Pancreas (tissue), 10 donors: Measurements from ENCODE around the gene IFI35. TPM values are rescaled to one million over a fixed set of nuclear protein-coding genes. Genes with fewer than 3 reads are reported as not detected.
A peak's percentile ranks its signal among the peaks of the same experiment; 100 is the strongest.

Experiments used
- ATAC-seq, 4 donors: fragments of 200-7000 bp; cut with Tn5 transposase; one replicate each; pipeline versions ENCODE4 v1.8.0 to v1.9.1; 2020; ENCODE audit warnings: mild to moderate bottlenecking in 4 of 4, moderate library complexity in 4 of 4
- DNase-seq, 6 donors: peaks; one replicate each; pipeline ENCODE4 v3.0.0-alpha.2; 2020
- FAIRE-seq: peaks from 2 replicates; lab custom pipeline; 2012; peaks lifted over from hg19 to GRCh38; lab: Jason Lieb, UNC
- H3K27ac ChIP-seq, 4 donors: fragments of 200-600 bp; sonication (generic); 1 replicate in 3 of 4; 2 replicates in 1 of 4; pipeline versions ENCODE4 v1.5.0 to v1.8.0; 2020
- H3K27me3 ChIP-seq, 4 donors: fragments of 200-600 bp; one replicate each; pipeline ENCODE4 v1.8.0; 2021
- H3K36me3 ChIP-seq, 3 donors: fragments of 200-600 bp; sonication (generic) in 1 of 3; one replicate each; pipeline versions ENCODE4 v1.5.0 to v1.8.0; 2020 to 2021
- H3K4me1 ChIP-seq, 3 donors: fragments of 200-600 bp; one replicate each; pipeline ENCODE4 v1.8.0; 2021
- H3K4me3 ChIP-seq, 4 donors: fragments of 200-600 bp; sonication (generic) in 2 of 4; one replicate each; pipeline versions ENCODE4 v1.5.0 to v1.8.0; 2020 to 2021
- H3K9me3 ChIP-seq, 4 donors: fragments of 200-600 bp; one replicate each; pipeline ENCODE4 v1.8.0; 2021
- CTCF ChIP-seq, 4 donors: fragments of 200-600 bp; sonication (generic) in 3 of 4; IDR thresholded peaks; one replicate each; pipeline versions ENCODE4 v1.5.0 to v1.8.0; 2021; ENCODE audit warnings: antibody characterized with exemption in 4 of 4
- WGBS, 2 donors: extraction: QIAGEN DNeasy Blood & Tissue Kit; methylation state at CpG; one replicate each; pipeline ENCODE4 v1.1.7; 2013; 5-methylcytosine and 5-hydroxymethylcytosine counted together
- intact Hi-C, 3 donors: fragments of 100-400 bp; cut with DNase I; formaldehyde crosslinking; loops; one replicate each; pipeline versions ENCODE4 v1.11.1 to v1.14.2; 2022
- polyA plus RNA-seq, 2 donors: library from polyadenylated mRNA; stranded (reverse); fragments of 200-250 nt; gene quantifications; one replicate each; pipeline ENCODE4 v1.2.3, GENCODE V29; 2013
- total RNA-seq, 6 donors: library from RNA; stranded (reverse); fragmentation: NEBNext Ultra II Directional in 4 of 6; extraction: Animal tissue kit (Norgen Biotek cat#: 25700) in 4 of 6; gene quantifications; one replicate each; pipeline versions ENCODE4 v1.2.1 to v1.2.4, GENCODE V29; 2021 to 2023
- donor health status: healthy with polysubstance abuse.
- donor health status: DM: no; HTN: no; CAD: no; lungs with moderate emphysema.
- donor health status: DM: no; HTN: no; CAD: no.
- donor health status: control.
- donor health status: control.
- donor health status: Bipolar disorder and iron deficiency.
- donor health status: DM: yes; HTN: yes; CAD: no.
- donor health status: DM: no; HTN: no; CAD: no.
- donor health status: DM: no; HTN: no; CAD: no.
- donor health status: DM: yes; HTN: yes; CAD: no.

IFI35 gene
- total and polyA plus RNA-seq, 8 donors, result 6.0 to 23.9 (median 10.0) TPM

- peaks cover 0 to 4% (median 0%) of the 10 kb centered on the region in 3 donors for H3K4me1 ChIP-seq
- no peaks in the 10 kb centered on the region for H3K36me3 ChIP-seq
- no peak overlapping the region for H3K4me3 ChIP-seq
- no peak for ATAC-seq
- no peak for TF ChIP-seq CTCF (IDR thresholded peaks at IDR 0.05)
- no peak for FAIRE-seq
- intact Hi-C loops, result no loop called here
- H3K27me3 ChIP-seq, result no peaks in the 10 kb centered on the region
- no peak for DNase-seq
- 80 to 90% methylated on average over 8 of the region's 8 CpGs for WGBS, 2 donors
- H3K9me3 ChIP-seq, result no peaks in the 10 kb centered on the region
- peak overlapping the region in 1 of 4 donors; percentile 5 for H3K27ac ChIP-seq
These were observed 8.3 kb downstream of the IFI35 start for GRCh38 chr17:43014649-43015542.

GRCh38 chr17:43015579-43015978, 9.0 kb downstream of the IFI35 start:
- Histone ChIP-seq H3K9me3 (no peaks in the 10 kb centered on the region), H3K36me3 (no peaks in the 10 kb centered on the region), H3K27me3 (no peaks in the 10 kb centered on the region), H3K4me3 (no peak overlapping the region), H3K4me1 (peaks cover 0 to 4% (median 0%) of the 10 kb centered on the region in 3 donors), H3K27ac (no peak overlapping the region)
- DNase-seq (peak in 2 of 6 donors; percentile 18 to 50), ATAC-seq (no peak), FAIRE-seq (no peak)
- intact Hi-C loops, result no loop called here
- 73 to 76% methylated on average over 9 of the region's 9 CpGs for WGBS, 2 donors
- TF ChIP-seq CTCF (IDR thresholded peaks at IDR 0.05), result no peak

GRCh38 chr17:43016216-43016615, 9.6 kb downstream of the IFI35 start:
- H3K27me3 ChIP-seq, result no peaks in the 10 kb centered on the region
- ATAC-seq, result no peak
- no peaks in the 10 kb centered on the region for H3K36me3 ChIP-seq
- no peak overlapping the region for H3K4me3 ChIP-seq
- peaks cover 0 to 4% (median 0%) of the 10 kb centered on the region in 3 donors for H3K4me1 ChIP-seq
- no peak for FAIRE-seq
- no peaks in the 10 kb centered on the region for H3K9me3 ChIP-seq
- intact Hi-C loops, result no loop called here
- H3K27ac ChIP-seq, result no peak overlapping the region
- peak in 1 of 6 donors; percentile 62 for DNase-seq
- no peak for TF ChIP-seq CTCF (IDR thresholded peaks at IDR 0.05)
- 87% methylated on average over 7 of the region's 7 CpGs for WGBS, 2 donors

- 71% methylated on average over 19 of the region's 19 CpGs for WGBS, 2 donors
- DNase-seq, result peak in 1 of 6 donors; percentile 21
- peak in 2 of 4 donors; percentile 18 to 20 for ATAC-seq
- Histone ChIP-seq H3K36me3 (no peaks in the 10 kb centered on the region), H3K27ac (no peak overlapping the region), H3K27me3 (no peaks in the 10 kb centered on the region), H3K4me1 (peaks cover 0 to 9% (median 5%) of the 10 kb centered on the region in 3 donors), H3K4me3 (no peak overlapping the region), H3K9me3 (no peaks in the 10 kb centered on the region)
- FAIRE-seq, result no peak
- intact Hi-C loops, result no loop called here
- TF ChIP-seq CTCF (IDR thresholded peaks at IDR 0.05), result no peak
These were observed 11.6 kb downstream of the IFI35 start for GRCh38 chr17:43018008-43018853.
